Liver (tissue), 9 donors: Measurements from ENCODE around the gene SLCO2A1. TPM values are rescaled to one million over a fixed set of nuclear protein-coding genes. Genes with fewer than 3 reads are reported as not detected.

Experiments used
- DNase-seq: peaks from one replicate; pipeline ENCODE4 v3.0.0-alpha.2; 2017; ENCODE audit warnings: low spot score
- H3K27ac ChIP-seq, 2 donors: one replicate each; pipeline ENCODE4 v1.7.0; 2013; ENCODE audit warnings: inconsistent platforms in 2 of 2, low read length in 2 of 2, control low read depth in 1 of 2, low read depth in 1 of 2, mild to moderate bottlenecking in 1 of 2
- H3K27me3 ChIP-seq, 4 donors: one replicate each; pipeline versions ENCODE4 v1.6.1 to v1.7.0; 2013; ENCODE audit warnings: low read length in 3 of 4, inconsistent platforms in 1 of 4, mild to moderate bottlenecking in 1 of 4, moderate library complexity in 1 of 4; ENCODE audit not compliant: control insufficient read depth in 4 of 4, insufficient read depth in 4 of 4
- H3K36me3 ChIP-seq, 4 donors: one replicate each; pipeline versions ENCODE4 v1.6.1 to v1.7.0; 2013; ENCODE audit warnings: low read length in 3 of 4, mild to moderate bottlenecking in 3 of 4, low read depth in 1 of 4, moderate library complexity in 1 of 4; ENCODE audit not compliant: control insufficient read depth in 4 of 4, insufficient read depth in 3 of 4
- H3K4me1 ChIP-seq, 4 donors: one replicate each; pipeline versions ENCODE4 v1.6.1 to v1.7.0; 2013; ENCODE audit warnings: low read length in 3 of 4, mild to moderate bottlenecking in 3 of 4, moderate library complexity in 1 of 4; ENCODE audit not compliant: control insufficient read depth in 4 of 4, insufficient read depth in 4 of 4
- H3K4me3 ChIP-seq, 3 donors: one replicate each; pipeline versions ENCODE4 v1.6.1 to v1.7.0; 2013; ENCODE audit warnings: low read length in 3 of 3, control low read depth in 1 of 3, low read depth in 1 of 3, mild to moderate bottlenecking in 1 of 3
- H3K9ac ChIP-seq, 2 donors: one replicate each; pipeline ENCODE4 v1.7.0; 2013; ENCODE audit warnings: low read length in 2 of 2, mild to moderate bottlenecking in 2 of 2, moderate library complexity in 2 of 2, control low read depth in 1 of 2, low read depth in 1 of 2
- H3K9me3 ChIP-seq, 4 donors: one replicate each; pipeline versions ENCODE4 v1.6.1 to v1.7.0; 2013; ENCODE audit warnings: low read length in 3 of 4; ENCODE audit not compliant: control insufficient read depth in 4 of 4
- ATF3 ChIP-seq: IDR thresholded peaks from 2 replicates; pipeline ENCODE4 v1.6.1; 2016; ENCODE audit warnings: antibody characterized with exemption
- FOXA1 ChIP-seq: IDR thresholded peaks from 2 replicates; pipeline ENCODE4 v1.6.1; 2016; ENCODE audit warnings: antibody characterized with exemption
- FOXA2 ChIP-seq: IDR thresholded peaks from 2 replicates; pipeline ENCODE4 v1.6.1; 2016; ENCODE audit warnings: antibody characterized with exemption
- RAD21 ChIP-seq, 2 donors: IDR thresholded peaks; 2 replicates each; pipeline ENCODE4 v1.6.1; 2016; ENCODE audit warnings: antibody characterized with exemption in 2 of 2, mild to moderate bottlenecking in 2 of 2
- REST ChIP-seq: IDR thresholded peaks from 2 replicates; pipeline ENCODE4 v1.6.1; 2016; ENCODE audit warnings: antibody characterized with exemption, mild to moderate bottlenecking
- YY1 ChIP-seq: IDR thresholded peaks from 2 replicates; pipeline ENCODE4 v1.6.1; 2016; ENCODE audit warnings: antibody characterized with exemption, mild to moderate bottlenecking
- WGBS: extraction: QIAGEN DNeasy Blood & Tissue Kit; methylation state at CpG from one replicate; pipeline ENCODE4 v1.1.7; 2013; 5-methylcytosine and 5-hydroxymethylcytosine counted together
- polyA plus RNA-seq, 2 donors: library from polyadenylated mRNA; stranded (reverse) in 1 of 2; unstranded in 1 of 2; fragments of 200-250 nt in 1 of 2; fragments of >200 nt in 1 of 2; fragmentation: Nextera tagmentation in 1 of 2; extraction: Ambion mirVana in 1 of 2; gene quantifications; one replicate each; pipeline versions ENCODE4 v1.2.1 to v1.2.3, GENCODE V29; 2013 to 2015
- total RNA-seq, 2 donors: library from RNA; depleted of rRNA; stranded (reverse); fragments of >200 nt; gene quantifications; one replicate each; pipeline ENCODE4 v1.2.3, GENCODE V29; 2014
- TF ChIP-seq, protein P1 (sequence below): IDR thresholded peaks from 2 replicates; pipeline ENCODE4 v1.6.1; 2016; ENCODE audit warnings: antibody characterized with exemption
- donor health status: healthy.
- donor health status: healthy.
- donor health status: healthy.
- donor health status: healthy.
- donor health status: healthy.

SLCO2A1 gene
- total and polyA plus RNA-seq, 4 donors: 0.56 to 3.1 (median 2.2) TPM

DNA sequence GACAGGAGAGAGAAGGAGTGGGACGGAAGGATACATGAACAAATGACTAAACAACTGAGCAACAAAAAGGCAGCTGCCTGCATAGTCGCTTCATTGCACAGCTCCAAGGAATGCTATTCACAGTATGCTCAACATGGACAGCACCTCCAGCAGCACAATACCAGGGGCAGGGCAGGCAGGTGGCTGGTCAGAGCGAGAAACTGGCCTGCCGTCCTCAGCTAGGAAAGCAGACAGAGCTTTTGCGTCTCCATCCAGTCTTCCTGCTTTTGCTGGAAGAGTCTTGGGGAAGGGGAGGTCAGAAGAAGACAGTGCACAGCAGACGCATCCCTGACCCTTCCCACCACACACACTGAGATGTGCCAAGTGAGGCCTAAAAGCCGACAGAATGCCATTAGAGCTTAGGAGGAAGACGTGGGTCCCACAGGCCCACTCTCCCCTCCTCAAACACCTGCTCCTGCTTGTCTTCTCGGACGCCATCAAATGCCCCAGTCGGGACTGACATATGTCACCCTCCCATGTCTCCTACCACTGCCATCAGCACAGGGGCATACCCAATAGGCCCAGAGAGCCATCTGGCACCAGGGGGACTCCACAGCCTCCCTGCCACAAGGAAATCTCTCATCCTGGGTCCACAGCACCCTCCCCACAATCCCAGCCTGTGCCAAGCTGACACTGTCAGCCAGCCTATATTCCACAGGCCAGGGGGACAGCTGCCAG lies 137.9 kb downstream of the SLCO2A1 start:
- peaks cover 4 to 16% (median 10%) of the 10 kb centered on the region in 4 donors for H3K4me1 ChIP-seq
- H3K4me3 ChIP-seq: no peak overlapping the region
- no peaks in the 10 kb centered on the region for H3K36me3 ChIP-seq
- TF ChIP-seq, protein P1, sequence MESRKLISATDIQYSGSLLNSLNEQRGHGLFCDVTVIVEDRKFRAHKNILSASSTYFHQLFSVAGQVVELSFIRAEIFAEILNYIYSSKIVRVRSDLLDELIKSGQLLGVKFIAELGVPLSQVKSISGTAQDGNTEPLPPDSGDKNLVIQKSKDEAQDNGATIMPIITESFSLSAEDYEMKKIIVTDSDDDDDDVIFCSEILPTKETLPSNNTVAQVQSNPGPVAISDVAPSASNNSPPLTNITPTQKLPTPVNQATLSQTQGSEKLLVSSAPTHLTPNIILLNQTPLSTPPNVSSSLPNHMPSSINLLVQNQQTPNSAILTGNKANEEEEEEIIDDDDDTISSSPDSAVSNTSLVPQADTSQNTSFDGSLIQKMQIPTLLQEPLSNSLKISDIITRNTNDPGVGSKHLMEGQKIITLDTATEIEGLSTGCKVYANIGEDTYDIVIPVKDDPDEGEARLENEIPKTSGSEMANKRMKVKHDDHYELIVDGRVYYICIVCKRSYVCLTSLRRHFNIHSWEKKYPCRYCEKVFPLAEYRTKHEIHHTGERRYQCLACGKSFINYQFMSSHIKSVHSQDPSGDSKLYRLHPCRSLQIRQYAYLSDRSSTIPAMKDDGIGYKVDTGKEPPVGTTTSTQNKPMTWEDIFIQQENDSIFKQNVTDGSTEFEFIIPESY: no peak
- no peak for TF ChIP-seq FOXA1
- peaks cover 0 to 4% (median 0%) of the 10 kb centered on the region in 4 donors for H3K27me3 ChIP-seq
- no peak overlapping the region for H3K27ac ChIP-seq
- WGBS: 96% methylated on average over 11 of the region's 11 CpGs
- no peak overlapping the region for H3K9ac ChIP-seq
- DNase-seq: no peak
- H3K9me3 ChIP-seq: no peaks in the 10 kb centered on the region

DNA sequence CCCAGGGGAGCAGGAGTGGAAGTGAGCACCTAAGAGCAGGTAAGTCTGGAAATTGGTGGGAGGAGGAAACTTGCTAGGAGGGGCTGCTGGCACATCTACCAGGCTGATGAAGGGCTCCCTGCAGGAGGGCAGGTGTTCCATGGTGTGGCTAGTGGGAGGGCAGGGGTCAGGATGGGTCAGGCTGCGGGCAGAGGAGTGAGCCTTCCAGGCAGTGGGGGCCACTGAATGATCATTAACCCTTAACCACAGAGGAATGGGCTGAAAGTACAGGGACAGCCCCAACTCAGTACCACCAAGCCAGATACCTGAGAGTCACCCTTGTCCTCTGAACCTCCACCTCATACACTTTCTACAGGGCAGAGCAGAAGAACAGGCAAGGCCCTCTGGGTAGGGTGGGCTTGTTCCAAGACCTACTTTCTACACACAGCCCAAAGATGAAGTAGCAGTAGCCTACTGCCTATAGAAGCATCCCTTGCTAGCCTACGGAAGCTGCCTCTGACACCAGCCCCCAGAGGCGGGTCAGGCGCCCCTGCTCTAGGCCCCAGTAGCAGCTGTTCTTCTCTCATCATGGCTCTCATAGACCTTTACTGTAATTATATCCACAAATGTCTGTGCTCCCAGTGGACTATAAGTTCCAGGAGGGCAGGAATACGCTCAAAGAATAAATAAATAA lies 138.6 kb downstream of the SLCO2A1 start:
- H3K4me1 ChIP-seq: peaks cover 4 to 16% (median 9%) of the 10 kb centered on the region in 4 donors
- TF ChIP-seq REST (no peak), YY1 (no peak), RAD21 (IDR thresholded peaks at IDR 0.05) (no peak), FOXA2 (no peak), ATF3 (no peak)
- H3K36me3 ChIP-seq: no peaks in the 10 kb centered on the region
- no peak for DNase-seq
- H3K27ac ChIP-seq: no peak overlapping the region
- no peaks in the 10 kb centered on the region for H3K9me3 ChIP-seq
- H3K4me3 ChIP-seq: no peak overlapping the region
- 91% methylated on average over 5 of the region's 5 CpGs for WGBS
- H3K9ac ChIP-seq: no peak overlapping the region
- H3K27me3 ChIP-seq: peaks cover 0 to 4% (median 0%) of the 10 kb centered on the region in 4 donors

- H3K27me3 ChIP-seq: peaks cover 0 to 4% (median 0%) of the 10 kb centered on the region in 4 donors
- no peak overlapping the region for H3K4me3 ChIP-seq
- H3K9me3 ChIP-seq: no peaks in the 10 kb centered on the region
- H3K4me1 ChIP-seq: peaks cover 0 to 6% (median 4%) of the 10 kb centered on the region in 4 donors
- no peak for DNase-seq
- no peak overlapping the region for H3K27ac ChIP-seq
- H3K9ac ChIP-seq: no peak overlapping the region
- WGBS: 90% methylated on average over 2 of the region's 2 CpGs
- no peaks in the 10 kb centered on the region for H3K36me3 ChIP-seq
- no peak for TF ChIP-seq ATF3
These were observed 139.7 kb downstream of the SLCO2A1 start for GRCh38 chr3:133890037-133890436.
